Parietal lobe (tissue), 1 donor: ENCODE measurements around the gene ARMC10. TPM values are rescaled to one million over a fixed set of nuclear protein-coding genes. Genes with fewer than 3 reads are reported as not detected.

ENCODE experiments used
- total RNA-seq: library from RNA; depleted of rRNA; stranded (reverse); fragments of >200 nt; gene quantifications from one replicate; pipeline ENCODE4 v1.2.3, GENCODE V29; 2014

The ARMC10 gene
- total RNA-seq = 33.2 TPM

DNA sequence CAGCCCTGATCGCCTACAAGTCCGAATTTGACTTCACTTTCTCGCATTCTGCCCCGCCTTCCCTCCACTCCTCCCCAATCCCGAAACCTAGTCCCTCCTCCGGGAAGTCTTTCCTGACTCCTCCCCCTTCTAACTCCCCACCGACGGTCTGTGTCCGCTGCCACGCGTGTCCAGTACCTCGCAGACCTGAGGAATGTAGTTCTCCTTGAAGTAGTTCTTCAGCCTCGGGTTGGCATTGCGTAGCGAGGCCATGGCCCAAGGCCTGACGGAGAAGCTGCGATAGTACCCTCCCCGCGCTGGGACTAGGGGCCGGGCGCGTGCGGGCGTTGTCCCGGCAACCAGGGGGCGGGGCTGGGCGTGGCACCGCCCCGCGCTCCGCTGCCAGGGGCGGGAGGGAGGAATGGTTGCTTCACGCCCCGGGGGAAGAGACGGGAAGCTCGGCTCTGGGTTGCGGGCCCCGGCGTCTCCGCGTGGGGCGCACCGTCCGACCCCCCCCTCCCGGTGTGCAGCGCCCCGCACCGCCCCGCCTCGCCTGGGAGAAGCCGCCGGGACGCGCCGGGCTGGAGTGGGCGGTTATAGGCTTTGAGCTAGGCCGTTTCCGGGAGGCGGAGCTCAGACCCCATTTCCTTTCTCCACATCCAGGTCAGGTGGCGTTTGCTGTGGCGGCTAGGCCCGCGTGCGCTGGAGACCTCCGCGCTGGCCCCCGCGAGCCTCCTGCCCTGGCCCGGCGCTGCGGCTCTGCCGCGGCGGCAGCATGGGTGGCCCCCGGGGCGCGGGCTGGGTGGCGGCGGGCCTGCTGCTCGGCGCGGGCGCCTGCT lies at the start of gene ARMC10, which contains the start of gene FBXL13:
ARMC10 (plus strand) TSS at position 622 of the 818 bp plus-strand sequence; CDS start at position 755, 133 bp downstream.
FBXL13 (minus strand) TSS at position 278 of the 818 bp plus-strand sequence.

Other genes with a start within 250 kb of the ARMC10 start
- gene LRRC17, start 162.1 kb upstream of the ARMC10 start, total RNA-seq = 11.3 TPM
- gene FBXL13, start 344 bp upstream of the ARMC10 start, total RNA-seq = 5.6 TPM
- 32.2 TPM for gene NAPEPLD, start 74.0 kb downstream of the ARMC10 start, total RNA-seq
- gene PMPCB, start 222.3 kb downstream of the ARMC10 start, total RNA-seq = 76.1 TPM